Tibial nerve (tissue), 4 donors: Measurements from ENCODE around the gene CDH22.

ENCODE experiments used
- CTCF ChIP-seq, 5 experiments: fragments of 200-600 bp in 3 of 5; fragments of 450-650 bp in 2 of 5; sonication (generic) in 3 of 5; IDR thresholded peaks; one replicate each; pipeline ENCODE4 v1.5.1; 2016 to 2019; ENCODE audit warnings: antibody characterized with exemption in 5 of 5, mild to moderate bottlenecking in 3 of 5, moderate library complexity in 2 of 5
- EP300 ChIP-seq, 2 donors: sonication (generic); formaldehyde crosslinking; IDR thresholded peaks; one replicate each; pipeline ENCODE4 v1.6.1; 2017; ENCODE audit warnings: antibody characterized with exemption in 2 of 2, mild to moderate bottlenecking in 1 of 2
- POLR2A ChIP-seq, 2 donors: fragments of 450-650 bp; IDR thresholded peaks; one replicate each; pipeline ENCODE4 v1.6.1; 2017; ENCODE audit warnings: antibody characterized with exemption in 2 of 2, mild to moderate bottlenecking in 2 of 2, moderate library complexity in 2 of 2

- TF ChIP-seq CTCF (IDR thresholded peaks at IDR 0.05) (no peak), EP300 (IDR thresholded peaks at IDR 0.05) (no peak), POLR2A (IDR thresholded peaks at IDR 0.05) (no peak)
Observed at GRCh38 chr20:46305331-46305972, 2.8 kb downstream of the CDH22 start.
